Stimulated activated CD4-positive, alpha-beta T cell treated with anti-CD3 and anti-CD28 coated beads, Interleukin-1b, Interleukin-23, amount 100 ng/mL, for 1 hour (primary cell): Measurements from ENCODE around the gene PARP14.
"Not testable (repeated sequence)": the region's sequence is repeated elsewhere in the genome, so short reads cannot be mapped to it uniquely, and the experiment has no call there.

ENCODE experiments used
- DNase-seq, 2 donors: peaks; one replicate each; pipeline ENCODE4 v3.0.0-alpha.2; 2020; ENCODE audit warnings: low read depth in 2 of 2

PARP14 gene

DNA sequence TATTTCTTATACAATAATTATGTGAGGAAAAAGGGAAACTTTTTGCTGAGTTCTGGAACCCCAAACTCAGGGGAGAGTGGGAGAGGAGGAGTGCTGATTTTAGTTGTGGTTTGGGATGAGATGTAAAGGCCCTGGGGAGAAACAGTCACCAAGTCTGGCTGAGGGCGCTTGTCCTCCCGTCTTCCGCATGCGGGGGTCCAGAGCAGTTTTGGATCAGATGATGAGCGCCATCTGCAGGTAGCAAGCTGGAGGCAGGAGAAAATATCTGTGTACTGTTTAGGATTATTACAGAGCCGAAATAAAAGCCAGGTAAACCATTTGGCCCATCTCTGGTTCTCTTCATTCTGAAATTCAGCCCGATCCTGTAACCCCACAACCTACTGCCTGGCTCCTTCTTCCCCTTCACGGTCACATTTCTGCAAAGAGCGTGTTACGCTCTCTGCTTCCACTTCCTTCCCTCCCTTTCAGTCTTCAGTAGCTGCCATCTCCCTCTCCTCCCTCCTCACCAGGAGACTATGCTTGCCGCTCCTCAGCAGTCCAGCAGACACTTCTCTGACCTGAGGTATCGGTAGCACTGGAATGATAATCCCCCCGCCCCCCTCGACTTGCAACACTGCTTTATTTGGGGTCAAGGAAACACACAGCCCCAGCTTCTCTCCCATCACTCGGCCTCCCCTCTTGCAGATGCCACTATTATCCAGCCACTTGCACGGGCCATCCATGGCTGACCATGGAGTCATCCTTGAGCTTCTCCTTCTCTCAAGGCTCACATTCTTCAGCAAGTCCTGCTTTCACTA, 1.4 kb upstream of the PARP14 start:
- DNase-seq = peak; percentile 60 to 65

- no peak for DNase-seq
Observed at GRCh38 chr3:122679882-122680474, 661 bp upstream of the PARP14 start.

DNA sequence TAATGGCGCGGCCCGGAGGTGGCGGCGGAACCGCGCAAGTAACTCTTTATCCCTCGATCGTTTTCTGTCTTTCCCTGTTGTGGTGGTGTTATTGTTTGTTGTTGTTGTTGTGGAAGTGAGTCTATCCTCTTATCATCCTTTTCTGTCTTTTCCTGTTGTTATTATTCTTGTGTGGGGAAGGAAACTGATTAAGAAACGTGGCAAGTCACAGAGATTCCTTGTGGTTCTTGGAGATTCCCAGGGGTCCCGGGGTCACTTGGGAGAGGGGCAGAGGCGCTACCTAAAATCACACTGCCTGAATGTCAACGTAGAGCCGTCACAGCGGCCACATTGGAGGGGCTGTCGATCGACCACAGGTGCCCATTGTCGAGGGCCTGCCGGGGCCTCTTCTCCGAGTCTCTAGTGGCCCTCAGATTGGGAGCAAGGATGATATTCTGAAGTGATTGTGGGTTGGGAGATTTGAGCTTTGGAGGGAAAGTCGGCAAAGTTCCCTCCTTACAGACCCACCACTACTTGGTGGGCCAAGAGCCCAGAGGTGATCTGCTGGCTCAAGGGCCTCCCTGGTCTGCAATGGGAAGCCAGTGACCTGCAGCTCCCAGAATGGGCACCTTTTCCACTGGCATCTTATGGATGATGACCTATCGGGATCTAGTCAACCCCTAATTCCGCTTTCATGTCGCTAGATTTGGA, 790 bp downstream of the PARP14 start:
- no peak for DNase-seq

DNA sequence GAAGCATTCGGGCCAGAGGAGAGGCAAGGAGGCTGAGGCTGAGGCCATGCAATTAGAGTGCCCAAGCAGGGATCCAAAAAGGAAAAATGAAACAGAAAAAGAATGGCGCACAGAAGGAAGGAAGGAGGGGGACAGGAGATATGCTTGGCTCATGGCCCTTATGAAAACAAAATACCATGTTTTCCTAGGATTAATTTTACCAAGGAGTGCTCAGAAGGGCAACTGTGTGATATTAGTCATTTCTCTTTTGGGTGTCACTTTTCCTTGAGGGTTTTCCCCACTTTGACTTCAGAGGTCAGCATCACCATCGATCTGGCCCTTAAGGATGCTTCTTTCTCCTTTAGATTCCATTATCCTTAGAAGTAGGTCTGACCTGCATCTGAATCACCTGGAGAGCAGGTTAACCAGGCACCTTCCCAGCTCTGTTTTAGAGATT, 1.4 kb downstream of the PARP14 start:
- no peak for DNase-seq

GRCh38 chr3:122682778-122683411, 2.3 kb downstream of the PARP14 start:
- not testable (repeated sequence) for DNase-seq

DNA sequence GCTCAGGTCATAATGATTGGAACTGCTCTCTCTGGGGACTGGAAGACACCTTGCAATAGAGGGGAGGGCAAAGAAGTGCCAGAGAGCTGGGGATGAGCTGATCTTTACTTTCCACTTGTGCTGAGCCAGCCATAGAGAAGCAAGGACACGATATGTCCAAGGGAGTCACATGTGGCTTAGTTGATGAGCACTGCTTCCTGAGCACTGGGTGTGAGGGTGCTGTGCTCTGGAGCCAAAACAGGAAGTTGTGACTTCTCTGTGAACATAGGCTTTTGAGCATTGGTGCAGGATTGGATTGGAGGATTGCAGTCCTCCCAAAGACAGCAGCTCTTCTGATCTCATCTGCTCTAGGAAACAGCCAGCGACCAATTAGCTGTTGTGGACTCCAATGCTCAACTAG, 6.7 kb downstream of the PARP14 start:
- no peak for DNase-seq

DNA sequence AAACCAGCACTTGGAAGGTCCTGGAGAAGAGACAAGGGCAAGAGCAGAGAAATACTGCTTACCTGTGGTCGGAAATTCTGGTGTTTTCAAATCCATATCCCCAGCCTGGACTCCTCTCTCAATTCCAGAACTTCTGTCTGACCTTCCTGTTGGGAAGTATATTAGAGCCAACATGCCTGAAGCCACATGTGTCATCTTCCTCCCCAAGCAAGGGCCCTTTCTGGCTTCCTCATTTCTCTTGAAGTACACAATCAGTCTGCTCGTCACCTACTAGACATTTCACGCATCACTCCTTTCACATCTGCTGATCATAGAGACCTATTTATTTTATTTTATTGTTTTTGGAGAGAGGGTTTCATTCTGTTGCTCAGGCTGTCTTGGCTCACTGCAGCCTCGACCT, 8.4 kb downstream of the PARP14 start:
- DNase-seq = no peak

DNA sequence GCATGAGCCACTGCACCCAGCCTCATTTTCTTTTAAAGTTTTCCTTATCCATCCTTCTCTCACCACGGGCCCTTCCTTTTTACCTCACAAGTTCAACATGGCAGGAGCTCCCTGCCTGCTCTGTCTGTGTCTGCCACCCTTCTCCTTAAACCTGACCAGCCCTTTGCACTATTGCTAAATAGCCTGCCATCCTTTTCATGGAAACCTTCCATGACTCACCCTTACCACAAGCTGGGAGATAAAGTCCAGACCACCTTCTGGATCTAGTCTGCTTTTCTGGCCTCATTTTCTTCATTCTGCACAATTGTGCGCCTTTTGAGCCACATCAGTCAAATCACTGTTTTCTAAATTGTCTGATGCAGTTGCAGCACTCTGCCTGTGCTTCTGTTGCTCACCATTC, 8.9 kb downstream of the PARP14 start:
- DNase-seq = no peak

DNA sequence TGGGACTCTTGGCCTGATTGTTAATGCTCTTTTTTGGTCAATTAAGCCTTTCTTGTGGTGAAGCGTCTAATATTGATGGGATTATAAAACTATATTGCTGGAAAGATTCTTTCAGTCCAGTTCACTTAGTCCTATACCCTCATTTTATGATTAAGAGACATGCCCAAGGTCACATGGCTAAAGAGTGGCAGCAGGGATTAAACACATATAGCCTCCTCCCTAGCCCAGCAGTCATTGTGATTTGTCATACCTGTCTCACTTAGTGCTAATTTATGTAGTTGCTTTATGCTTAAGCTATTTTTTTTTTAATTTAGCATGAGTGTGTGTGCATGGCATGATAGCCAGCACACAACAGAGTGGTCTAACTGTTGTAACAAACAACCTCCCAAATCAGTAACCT, 9.5 kb downstream of the PARP14 start:
- no peak for DNase-seq

DNA sequence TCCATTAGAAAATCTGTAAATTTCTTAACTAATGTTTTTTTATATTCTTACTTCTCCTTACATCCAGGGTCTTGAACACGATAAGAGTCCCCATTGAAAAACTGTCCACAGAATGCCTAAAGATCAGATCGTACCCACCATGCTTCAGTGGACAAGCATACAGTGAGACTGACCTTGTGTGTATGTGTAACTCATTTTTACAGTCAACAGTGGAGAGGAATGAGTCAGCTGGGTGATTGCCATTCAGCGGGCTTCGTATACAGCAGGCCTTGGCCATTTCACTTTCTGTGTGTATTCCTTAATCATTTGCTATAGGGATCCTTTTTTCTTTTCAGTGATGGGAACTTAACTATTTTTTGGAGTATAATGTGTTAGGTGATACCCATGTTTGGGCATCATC, 10.6 kb downstream of the PARP14 start:
- no peak for DNase-seq

DNA sequence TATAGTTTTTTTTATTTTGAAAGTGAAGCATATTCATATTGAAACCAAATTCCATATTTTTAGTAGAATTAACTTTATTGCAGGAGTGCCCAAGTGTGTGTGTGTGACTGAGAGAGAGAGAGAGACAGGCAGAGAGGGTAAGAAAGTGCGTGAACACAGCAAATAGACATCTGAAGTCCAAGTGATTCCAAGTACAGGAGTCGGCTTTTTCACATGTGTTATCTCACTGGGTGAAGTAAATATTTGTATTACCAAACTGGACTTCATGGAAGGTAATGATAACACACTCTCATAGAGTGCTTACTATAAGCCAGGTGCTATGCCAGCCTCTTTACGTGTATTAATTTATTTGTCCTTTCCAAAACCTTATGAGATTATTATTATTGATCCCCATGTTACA, 12.0 kb downstream of the PARP14 start:
- no peak for DNase-seq

DNA sequence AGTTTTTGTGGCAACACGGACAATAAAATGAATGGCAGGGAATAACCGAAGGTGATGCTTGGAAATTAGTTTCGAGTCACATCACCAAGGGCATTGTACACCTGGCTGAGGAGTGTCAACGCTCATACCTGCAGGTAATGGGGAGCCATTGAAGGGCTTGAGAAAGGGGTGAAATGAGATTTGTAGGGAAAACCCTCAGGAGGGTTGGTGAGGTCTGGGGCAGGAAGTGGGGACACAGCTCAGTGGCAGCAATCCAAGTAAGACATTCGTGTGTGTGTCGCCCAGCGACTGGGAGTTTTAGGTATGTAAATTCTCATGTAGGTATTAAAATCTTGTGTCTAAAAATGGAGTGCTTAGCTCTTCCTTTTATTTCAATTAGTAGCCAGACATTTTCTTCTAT, 14.3 kb downstream of the PARP14 start:
- DNase-seq = no peak

DNA sequence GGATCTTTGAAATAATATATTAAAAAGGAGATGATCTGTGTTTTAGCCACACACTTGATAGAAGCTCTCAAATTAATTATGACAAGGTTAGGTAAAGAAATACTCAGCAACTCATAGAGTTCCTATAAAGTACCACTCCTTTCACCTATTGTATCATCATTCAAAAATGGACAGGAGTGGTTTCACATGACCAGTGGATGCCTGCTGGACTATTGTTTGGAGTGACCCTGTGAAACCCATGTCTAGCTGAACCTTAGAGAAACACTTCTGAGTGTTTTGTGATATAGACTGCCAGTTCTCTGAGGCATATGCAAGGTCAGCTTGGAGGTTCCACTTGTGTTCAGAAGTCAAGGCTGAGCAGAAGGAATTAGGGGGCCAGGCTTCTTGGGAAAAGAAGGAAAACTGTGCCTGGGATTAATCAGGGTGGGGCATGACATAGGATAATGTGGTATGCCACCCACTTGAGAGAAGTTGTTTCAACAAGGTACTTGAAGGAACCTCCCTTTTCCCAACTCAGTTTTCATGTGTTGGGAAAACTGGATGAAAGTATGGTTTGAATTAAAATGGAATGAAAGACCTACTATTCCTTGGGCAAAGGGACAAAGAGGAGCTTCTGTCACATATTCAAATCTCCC, 15.4 kb downstream of the PARP14 start:
- no peak for DNase-seq

DNA sequence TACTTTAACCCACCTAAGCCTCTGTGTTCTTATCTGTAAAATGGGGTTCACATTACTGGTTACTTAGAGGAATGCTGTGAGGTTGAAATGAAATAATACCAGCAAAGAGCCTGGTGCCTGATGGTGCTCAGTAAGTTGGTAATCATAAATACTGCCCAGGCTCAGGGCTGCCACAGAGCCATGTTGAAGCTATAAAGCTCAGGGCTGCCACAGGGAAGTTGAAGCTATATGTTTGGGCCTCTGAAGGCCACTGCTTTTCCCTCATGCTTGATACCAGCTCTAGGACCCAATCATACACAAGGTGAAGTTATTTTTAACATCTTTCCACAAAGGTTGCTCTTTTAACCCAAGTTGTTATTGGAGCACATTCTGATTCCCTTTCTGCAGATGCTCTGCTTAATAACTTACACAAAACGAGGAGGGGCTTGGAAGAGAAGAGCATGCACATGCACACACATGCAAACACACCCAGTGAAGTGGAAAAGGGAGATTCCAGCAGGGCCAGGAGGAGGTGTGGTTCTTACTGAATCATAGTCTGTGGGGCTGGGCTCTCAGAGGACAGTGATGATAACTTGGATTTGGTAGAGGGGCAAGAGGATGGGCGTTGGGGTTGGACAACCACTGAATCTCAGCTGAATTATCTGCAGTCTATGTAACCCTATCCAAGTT, 17.4 kb downstream of the PARP14 start:
- DNase-seq = no peak

GRCh38 chr3:122700193-122700592, 19.6 kb downstream of the PARP14 start:
- DNase-seq = no peak

DNA sequence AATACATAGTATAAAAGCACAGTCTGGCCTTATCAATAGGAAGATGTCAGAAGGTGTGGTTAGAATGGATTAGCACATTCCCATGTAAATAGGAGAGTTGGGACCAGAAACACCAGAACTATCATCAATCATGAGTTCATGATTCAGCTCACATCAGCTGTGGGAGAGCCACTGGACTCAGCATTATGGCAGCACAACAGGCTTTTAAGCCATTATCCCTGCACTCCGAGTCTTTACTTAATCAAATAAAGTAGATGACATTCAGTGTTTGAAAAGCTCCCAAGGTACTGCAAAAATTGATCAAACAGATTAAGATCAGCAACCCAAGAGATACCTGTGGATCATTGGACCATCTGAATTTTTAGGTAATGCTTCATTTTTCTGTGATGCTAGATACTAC, 24.7 kb downstream of the PARP14 start:
- no peak for DNase-seq

- not testable (repeated sequence) for DNase-seq
Observed at GRCh38 chr3:122710616-122711251, 30.1 kb downstream of the PARP14 start.

- DNase-seq = no peak
Observed at GRCh38 chr3:122714273-122714672, 33.6 kb downstream of the PARP14 start.

DNA sequence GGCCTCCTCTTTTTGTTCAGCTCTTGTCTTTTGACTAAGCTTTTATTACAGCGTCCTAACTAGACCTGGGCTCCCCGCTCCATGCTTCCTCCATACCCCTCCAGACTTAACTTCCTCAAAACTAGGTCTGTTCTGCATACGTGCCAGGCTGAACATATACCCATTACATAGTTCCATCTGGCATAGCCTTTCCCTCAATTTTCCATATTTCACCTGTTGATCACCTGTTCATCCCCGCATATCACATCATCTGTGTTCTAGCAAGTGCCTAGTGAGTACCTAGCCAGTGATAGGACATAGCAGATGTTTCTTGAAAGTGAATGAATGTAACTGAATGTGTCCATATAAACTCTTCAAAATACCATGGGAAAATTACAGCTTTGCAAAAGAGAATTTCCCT, 36.0 kb downstream of the PARP14 start:
- no peak for DNase-seq

- no peak for DNase-seq
Observed at GRCh38 chr3:122719273-122719921, 38.8 kb downstream of the PARP14 start.
